WI38 (cell line): ENCODE measurements around the gene FGF1.

Experiments used
- H3K4me3 ChIP-seq: 2 replicates; pipeline ENCODE4 v1.5.1; 2011; ENCODE audit warnings: low read depth, mild to moderate bottlenecking, control low read depth, low read length
- CTCF ChIP-seq: IDR thresholded peaks from 2 replicates; pipeline ENCODE4 v1.5.1; 2012; ENCODE audit warnings: low read depth, mild to moderate bottlenecking, control low read depth, low read length

Gene FGF1

GRCh38 chr5:142619815-142620214, 66.1 kb downstream of the FGF1 start:
- TF ChIP-seq CTCF = no peak

DNA sequence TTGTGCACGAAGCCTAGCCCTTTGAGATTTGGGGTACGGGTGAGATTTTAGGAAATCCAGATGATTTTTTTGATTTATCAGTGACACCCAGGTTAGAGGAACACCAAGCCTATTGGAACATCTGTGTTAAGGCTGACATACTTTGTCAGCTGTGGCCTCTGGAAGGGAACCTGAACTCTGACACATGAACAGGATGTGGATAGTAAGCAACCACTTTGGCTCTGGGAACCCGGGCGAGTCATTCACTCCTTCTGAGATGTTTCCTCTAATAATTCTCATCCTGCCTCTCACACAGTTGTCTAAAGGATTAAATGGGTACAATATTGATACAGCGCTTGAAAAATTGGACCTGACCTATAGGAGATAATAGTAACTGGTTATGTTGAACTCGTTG, 67.8 kb downstream of the FGF1 start:
- TF ChIP-seq CTCF = no peak
- no peak overlapping the region for H3K4me3 ChIP-seq

More at GRCh38 chr5:142619815-142620214, 66.1 kb downstream of the FGF1 start:
- no peak overlapping the region for H3K4me3 ChIP-seq

- H3K4me3 ChIP-seq = no peak overlapping the region
- no peak for TF ChIP-seq CTCF
Observed at GRCh38 chr5:142617416-142618129, 68.3 kb downstream of the FGF1 start.

DNA sequence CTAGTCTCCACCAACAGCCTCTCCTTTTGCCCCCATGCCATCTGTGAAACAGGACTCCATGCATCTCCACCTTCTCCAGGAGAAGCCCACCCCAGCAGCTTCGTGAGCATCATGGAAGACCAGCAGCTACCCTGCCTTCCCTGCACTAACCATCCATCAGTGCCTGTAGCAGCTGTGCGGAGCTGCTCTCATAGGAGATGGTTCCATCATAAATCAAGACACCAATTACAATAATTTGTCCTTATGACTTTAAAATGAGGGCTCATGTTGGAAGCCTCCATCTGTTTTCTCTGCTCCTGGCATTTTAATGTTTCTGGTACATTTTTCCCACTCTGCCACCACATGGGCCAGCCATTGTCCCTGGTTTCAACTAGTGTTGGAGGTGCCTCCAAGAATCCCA, 69.9 kb downstream of the FGF1 start:
- no peak for TF ChIP-seq CTCF
- H3K4me3 ChIP-seq = no peak overlapping the region

- no peak overlapping the region for H3K4me3 ChIP-seq
- no peak for TF ChIP-seq CTCF
Observed at GRCh38 chr5:142614054-142614453, 71.8 kb downstream of the FGF1 start.

- TF ChIP-seq CTCF = no peak
- H3K4me3 ChIP-seq = no peak overlapping the region
Observed at GRCh38 chr5:142613271-142613671, 72.6 kb downstream of the FGF1 start.

DNA sequence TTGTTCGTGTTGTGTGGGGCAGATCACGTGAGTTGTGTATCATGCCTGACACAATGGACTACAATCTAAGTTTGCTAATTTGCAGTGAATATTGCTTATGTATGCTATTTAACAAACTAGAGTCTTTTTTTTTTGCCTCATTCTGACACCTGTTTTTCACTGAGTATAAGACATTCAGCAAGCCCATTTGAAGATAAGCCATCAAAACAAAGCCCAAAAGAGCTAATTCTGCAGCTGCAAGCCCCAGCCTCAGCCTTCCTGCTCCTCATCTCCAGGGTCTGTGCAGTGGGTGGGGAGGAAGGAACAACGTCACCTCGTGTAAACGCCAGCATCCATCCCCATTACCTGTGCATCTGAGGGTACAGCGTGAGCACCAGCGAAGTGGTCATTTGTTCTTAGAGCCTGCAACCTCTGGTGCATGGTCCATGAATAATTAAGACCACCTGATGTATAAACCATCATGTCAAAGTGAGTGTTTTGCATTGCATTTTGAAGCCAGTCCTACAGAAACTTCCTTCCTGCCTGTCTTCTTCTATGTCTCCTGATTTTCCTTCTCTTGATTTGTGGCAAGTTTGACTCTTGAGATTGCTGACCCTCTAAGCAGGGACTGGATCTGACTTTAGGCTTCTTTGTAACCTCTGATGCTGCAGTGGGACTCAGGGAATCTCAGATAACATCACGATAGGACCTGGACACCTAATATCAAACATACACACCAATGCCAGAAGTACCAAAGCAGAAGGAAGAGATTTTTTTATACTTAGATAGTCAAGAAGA, 73.2 kb downstream of the FGF1 start:
- no peak overlapping the region for H3K4me3 ChIP-seq
- no peak for TF ChIP-seq CTCF
